ENCODE results near the gene NKX1-1. TPM values are rescaled to one million over a fixed set of nuclear protein-coding genes. Genes with fewer than 3 reads are reported as not detected.
A peak's percentile ranks its signal among the peaks of the same experiment; 100 is the strongest.
"Not testable (repeated sequence)": the region's sequence is repeated elsewhere in the genome, so short reads cannot be mapped to it uniquely, and the experiment has no call there.

The NKX1-1 gene
- total and polyA plus RNA-seq, 12 donors = not detected

DNA sequence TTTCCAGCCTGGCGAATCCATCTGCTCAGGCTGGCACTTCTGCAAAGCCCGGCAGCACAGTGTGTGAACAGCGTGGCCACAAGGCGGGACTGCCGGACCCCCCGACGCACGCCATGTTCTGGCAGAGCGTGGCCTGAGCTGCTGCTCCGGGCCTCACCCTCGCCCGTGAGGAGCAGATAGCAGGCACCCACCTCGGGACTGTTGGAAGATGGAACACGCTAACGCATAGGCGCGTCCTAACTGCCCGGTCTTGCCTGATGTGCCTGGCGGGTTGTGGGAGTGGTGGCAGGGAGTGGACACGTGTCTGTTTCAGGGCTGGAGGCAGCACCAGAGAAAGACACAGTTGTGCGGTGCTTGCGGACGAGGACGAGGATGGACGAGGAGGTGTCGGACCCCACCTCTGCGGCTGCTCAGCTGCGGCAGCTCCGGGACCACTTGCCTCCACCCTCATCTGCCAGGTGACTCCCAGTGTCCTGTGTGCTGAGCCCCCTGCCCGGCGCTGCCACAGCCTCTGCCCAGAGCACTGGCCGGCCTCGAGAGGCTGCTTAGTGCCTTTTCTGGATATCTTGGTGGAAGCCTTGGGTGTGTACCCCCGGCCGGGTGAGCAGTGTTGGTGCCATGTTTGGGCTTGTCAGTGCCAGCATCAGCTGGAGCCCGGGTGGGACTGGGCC, 31.1 kb downstream of the NKX1-1 start:
- H3K4me1 ChIP-seq (replicated peaks in 1 of 2) = no peaks in the 10 kb centered on the region
- H3K27ac ChIP-seq = no peak overlapping the region
- H3K4me3 ChIP-seq = no peak overlapping the region
- H3K27me3 ChIP-seq = no peaks in the 10 kb centered on the region
- intact Hi-C loops (cut with DNase I) = no loop called here
- 90 to 97% (median 94%) methylated on average over 20 to 36 of the region's 36 CpGs for WGBS, 4 donors
- H3K9me3 ChIP-seq (replicated peaks in 1 of 3) = no peaks in the 10 kb centered on the region
- TF ChIP-seq POLR2A (IDR thresholded peaks at IDR 0.05) (no peak), CTCF (IDR thresholded peaks at IDR 0.05) (no peak)
- DNase-seq = peak in 3 of 7 donors; percentile 3 to 9 (median 8)
- H3K36me3 ChIP-seq (replicated peaks in 1 of 2) = peaks cover 0 to 11% of the 10 kb centered on the region in 2 donors

GRCh38 chr4:1374706-1375045, 31.6 kb downstream of the NKX1-1 start:
- DNase-seq = peak in 1 of 7 donors; percentile 3
- H3K27me3 ChIP-seq = no peaks in the 10 kb centered on the region
- TF ChIP-seq POLR2A (IDR thresholded peaks at IDR 0.05) (no peak), CTCF (IDR thresholded peaks at IDR 0.05) (no peak)
- H3K36me3 ChIP-seq (replicated peaks in 1 of 2) = peaks cover 0 to 11% of the 10 kb centered on the region in 2 donors
- intact Hi-C loops (cut with DNase I) = no loop called here
- no peak overlapping the region for H3K27ac ChIP-seq
- 93 to 100% (median 94%) methylated on average over 7 to 14 of the region's 14 CpGs for WGBS, 4 donors
- no peak overlapping the region for H3K4me3 ChIP-seq
- H3K4me1 ChIP-seq (replicated peaks in 1 of 2) = no peaks in the 10 kb centered on the region
- no peaks in the 10 kb centered on the region for H3K9me3 ChIP-seq (replicated peaks in 1 of 3)

DNA sequence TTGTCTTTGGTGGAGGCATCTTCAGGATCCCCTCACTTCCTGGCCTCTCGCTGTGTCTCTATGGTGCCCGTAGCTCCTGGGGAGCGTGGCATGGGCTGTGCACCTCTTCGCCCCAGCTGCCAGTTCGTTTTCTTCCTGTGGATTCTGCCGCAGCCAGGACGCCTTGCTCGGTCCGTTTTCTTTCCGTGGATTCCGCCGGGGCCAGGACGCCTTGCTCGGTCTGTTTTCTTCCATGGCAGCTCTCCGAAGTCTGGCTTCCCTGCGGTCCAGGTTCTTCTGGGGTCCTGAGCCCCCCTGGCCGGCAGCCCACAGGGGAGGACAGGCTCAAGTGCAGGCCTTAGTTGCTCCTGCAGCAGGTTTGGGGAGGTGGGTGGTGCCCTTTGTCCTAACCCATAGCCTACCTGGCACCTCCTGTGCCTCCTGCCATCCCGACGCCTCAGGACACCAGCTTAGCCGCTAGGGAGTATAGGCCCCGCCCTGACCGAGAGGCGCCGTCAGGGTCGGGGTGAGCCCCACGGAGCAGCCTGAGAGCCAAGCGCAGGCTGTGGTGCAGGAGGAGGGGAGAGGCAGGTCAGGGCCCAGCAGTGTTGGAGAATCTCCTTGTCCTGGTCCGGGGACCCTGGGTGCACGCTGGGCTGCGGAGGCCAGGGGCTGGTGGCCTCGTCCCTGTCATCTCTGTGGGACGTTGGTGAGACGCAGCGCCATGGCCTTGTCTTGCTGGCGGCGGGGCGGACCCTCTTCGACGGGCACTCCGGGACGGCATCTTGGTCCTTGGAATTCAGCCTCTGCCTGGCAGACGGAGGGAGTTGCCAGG, 32.1 kb downstream of the NKX1-1 start:
- DNase-seq = peak in 4 of 7 donors; percentile 1 to 13 (median 8)
- no peak for TF ChIP-seq CTCF (IDR thresholded peaks at IDR 0.05)
- TF ChIP-seq POLR2A (IDR thresholded peaks at IDR 0.05) = no peak
- no peaks in the 10 kb centered on the region for H3K27me3 ChIP-seq
- intact Hi-C loops (cut with DNase I) = no loop called here
- peaks cover 0 to 11% of the 10 kb centered on the region in 2 donors for H3K36me3 ChIP-seq (replicated peaks in 1 of 2)
- H3K9me3 ChIP-seq (replicated peaks in 1 of 3) = no peaks in the 10 kb centered on the region
- H3K27ac ChIP-seq = no peak overlapping the region
- WGBS, 4 donors = 92 to 97% (median 94%) methylated on average over 37 to 42 of the region's 42 CpGs
- H3K4me3 ChIP-seq = no peak overlapping the region
- H3K4me1 ChIP-seq (replicated peaks in 1 of 2) = no peaks in the 10 kb centered on the region

- H3K9me3 ChIP-seq (replicated peaks in 1 of 3); H3K4me1 ChIP-seq (replicated peaks in 1 of 2); H3K4me3 ChIP-seq; intact Hi-C loops (cut with DNase I); H3K27ac ChIP-seq; H3K27me3 ChIP-seq: not testable (repeated sequence)
- DNase-seq = peak in 1 of 7 donors; percentile 11
- peaks cover 0 to 11% of the 10 kb centered on the region in 2 donors for H3K36me3 ChIP-seq (replicated peaks in 1 of 2)
- WGBS, 4 donors = 78 to 97% (median 91%) methylated on average over 13 to 22 of the region's 22 CpGs
These were observed 33.7 kb downstream of the NKX1-1 start for GRCh38 chr4:1372576-1372975.
